Skeletal muscle tissue (tissue), 4 donors: ENCODE data around the gene PTPN18. TPM values are rescaled to one million over a fixed set of nuclear protein-coding genes. Genes with fewer than 3 reads are reported as not detected.
"Not testable (repeated sequence)": the region's sequence is repeated elsewhere in the genome, so short reads cannot be mapped to it uniquely, and the experiment has no call there.

Experiments used
- H3K27ac ChIP-seq: one replicate; pipeline ENCODE4 v1.7.0; 2013; ENCODE audit warnings: mild to moderate bottlenecking, low read depth, low read length, inconsistent platforms
- H3K27me3 ChIP-seq, 3 donors: one replicate each; pipeline ENCODE4 v1.7.0; 2013; ENCODE audit warnings: low read length in 3 of 3; ENCODE audit not compliant: control insufficient read depth in 3 of 3, insufficient read depth in 3 of 3
- H3K36me3 ChIP-seq, 3 donors: one replicate each; pipeline ENCODE4 v1.7.0; 2013; ENCODE audit warnings: low read length in 3 of 3; ENCODE audit not compliant: control insufficient read depth in 3 of 3, insufficient read depth in 3 of 3
- H3K4me1 ChIP-seq, 3 donors: one replicate each; pipeline ENCODE4 v1.7.0; 2013; ENCODE audit warnings: low read length in 3 of 3, mild to moderate bottlenecking in 3 of 3; ENCODE audit not compliant: control insufficient read depth in 3 of 3, insufficient read depth in 3 of 3
- H3K4me3 ChIP-seq, 3 donors: one replicate each; pipeline ENCODE4 v1.7.0; 2013; ENCODE audit warnings: low read length in 3 of 3
- H3K9ac ChIP-seq, 3 donors: one replicate each; pipeline ENCODE4 v1.7.0; 2013; ENCODE audit warnings: low read length in 3 of 3, mild to moderate bottlenecking in 3 of 3, moderate library complexity in 2 of 3, low read depth in 1 of 3
- H3K9me3 ChIP-seq, 3 donors: one replicate each; pipeline ENCODE4 v1.7.0; 2013; ENCODE audit warnings: low read length in 3 of 3; ENCODE audit not compliant: control insufficient read depth in 3 of 3
- total RNA-seq: library from RNA; depleted of rRNA; stranded (reverse); fragments of >200 nt; gene quantifications from one replicate; pipeline ENCODE4 v1.2.3, GENCODE V29; 2014
- donor health status: Osteomylitis.

PTPN18 gene
- total RNA-seq, 1 donor from 2014 or later: 5.2 TPM

- Histone ChIP-seq H3K36me3 (no peaks in the 10 kb centered on the region), H3K9me3 (no peaks in the 10 kb centered on the region), H3K27me3 (no peaks in the 10 kb centered on the region), H3K27ac (no peak overlapping the region), H3K4me1 (peaks cover 12 to 29% (median 23%) of the 10 kb centered on the region in 3 donors), H3K4me3 (no peak overlapping the region), H3K9ac (no peak overlapping the region)
Observed at GRCh38 chr2:130388221-130388907, 32.5 kb downstream of the PTPN18 start.

GRCh38 chr2:130389358-130389757 is 33.5 kb downstream of the PTPN18 start:
- no peak overlapping the region for H3K9ac ChIP-seq
- no peaks in the 10 kb centered on the region for H3K27me3 ChIP-seq
- H3K9me3 ChIP-seq: no peaks in the 10 kb centered on the region
- H3K36me3 ChIP-seq: no peaks in the 10 kb centered on the region
- H3K4me1 ChIP-seq: peaks cover 12 to 29% (median 23%) of the 10 kb centered on the region in 3 donors
- H3K27ac ChIP-seq: no peak overlapping the region
- H3K4me3 ChIP-seq: peak overlapping the region in 1 of 3 donors; percentile 29

GRCh38 chr2:130389783-130390182 is 33.9 kb downstream of the PTPN18 start:
- H3K9ac ChIP-seq: no peak overlapping the region
- H3K4me1 ChIP-seq: peaks cover 12 to 29% (median 23%) of the 10 kb centered on the region in 3 donors
- no peaks in the 10 kb centered on the region for H3K9me3 ChIP-seq
- H3K4me3 ChIP-seq: peak overlapping the region in 1 of 3 donors; percentile 29
- H3K27me3 ChIP-seq: no peaks in the 10 kb centered on the region
- H3K27ac ChIP-seq: no peak overlapping the region
- no peaks in the 10 kb centered on the region for H3K36me3 ChIP-seq

GRCh38 chr2:130390460-130391057 is 34.7 kb downstream of the PTPN18 start:
- H3K4me3 ChIP-seq: peak overlapping the region; percentile 69 to 84 (median 79)
- H3K4me1 ChIP-seq: peaks cover 12 to 29% (median 23%) of the 10 kb centered on the region in 3 donors
- H3K27me3 ChIP-seq: no peaks in the 10 kb centered on the region
- peak overlapping the region; percentile 73 for H3K27ac ChIP-seq
- no peaks in the 10 kb centered on the region for H3K9me3 ChIP-seq
- peak overlapping the region; percentile 72 to 80 (median 73) for H3K9ac ChIP-seq
- H3K36me3 ChIP-seq: no peaks in the 10 kb centered on the region

GRCh38 chr2:130391058-130391871 is 35.4 kb downstream of the PTPN18 start:
- Histone ChIP-seq H3K27ac (peak overlapping the region; percentile 73), H3K27me3 (no peaks in the 10 kb centered on the region), H3K9me3 (no peaks in the 10 kb centered on the region), H3K4me3 (peak overlapping the region; percentile 69 to 84 (median 79)), H3K9ac (peak overlapping the region; percentile 72 to 80 (median 73)), H3K4me1 (peaks cover 12 to 29% (median 22%) of the 10 kb centered on the region in 3 donors), H3K36me3 (no peaks in the 10 kb centered on the region)

- H3K4me1 ChIP-seq: peaks cover 12 to 25% (median 20%) of the 10 kb centered on the region in 3 donors
- no peaks in the 10 kb centered on the region for H3K36me3 ChIP-seq
- H3K4me3 ChIP-seq: peak overlapping the region; percentile 69 to 84 (median 79)
- peak overlapping the region; percentile 72 to 80 (median 73) for H3K9ac ChIP-seq
- H3K9me3 ChIP-seq: no peaks in the 10 kb centered on the region
- no peaks in the 10 kb centered on the region for H3K27me3 ChIP-seq
- peak overlapping the region; percentile 73 for H3K27ac ChIP-seq
Observed at GRCh38 chr2:130391872-130392670, 36.2 kb downstream of the PTPN18 start.

GRCh38 chr2:130393318-130393910 is 37.6 kb downstream of the PTPN18 start:
- Histone ChIP-seq H3K4me1 (peaks cover 12 to 14% (median 13%) of the 10 kb centered on the region in 3 donors), H3K4me3 (no peak overlapping the region), H3K27ac (no peak overlapping the region), H3K9me3 (no peaks in the 10 kb centered on the region), H3K9ac (no peak overlapping the region), H3K27me3 (no peaks in the 10 kb centered on the region), H3K36me3 (no peaks in the 10 kb centered on the region)

GRCh38 chr2:130406280-130406679 is 50.4 kb downstream of the PTPN18 start:
- not testable (repeated sequence) for H3K27ac ChIP-seq, H3K9ac ChIP-seq, H3K36me3 ChIP-seq, H3K9me3 ChIP-seq, H3K27me3 ChIP-seq, H3K4me3 ChIP-seq, H3K4me1 ChIP-seq

GRCh38 chr2:130416693-130417092 is 60.8 kb downstream of the PTPN18 start:
- H3K27ac ChIP-seq, H3K4me3 ChIP-seq, H3K27me3 ChIP-seq, H3K4me1 ChIP-seq, H3K36me3 ChIP-seq, H3K9me3 ChIP-seq, H3K9ac ChIP-seq: not testable (repeated sequence)
